ENCODE measurements around the gene SMAD1.

The SMAD1 gene

DNA sequence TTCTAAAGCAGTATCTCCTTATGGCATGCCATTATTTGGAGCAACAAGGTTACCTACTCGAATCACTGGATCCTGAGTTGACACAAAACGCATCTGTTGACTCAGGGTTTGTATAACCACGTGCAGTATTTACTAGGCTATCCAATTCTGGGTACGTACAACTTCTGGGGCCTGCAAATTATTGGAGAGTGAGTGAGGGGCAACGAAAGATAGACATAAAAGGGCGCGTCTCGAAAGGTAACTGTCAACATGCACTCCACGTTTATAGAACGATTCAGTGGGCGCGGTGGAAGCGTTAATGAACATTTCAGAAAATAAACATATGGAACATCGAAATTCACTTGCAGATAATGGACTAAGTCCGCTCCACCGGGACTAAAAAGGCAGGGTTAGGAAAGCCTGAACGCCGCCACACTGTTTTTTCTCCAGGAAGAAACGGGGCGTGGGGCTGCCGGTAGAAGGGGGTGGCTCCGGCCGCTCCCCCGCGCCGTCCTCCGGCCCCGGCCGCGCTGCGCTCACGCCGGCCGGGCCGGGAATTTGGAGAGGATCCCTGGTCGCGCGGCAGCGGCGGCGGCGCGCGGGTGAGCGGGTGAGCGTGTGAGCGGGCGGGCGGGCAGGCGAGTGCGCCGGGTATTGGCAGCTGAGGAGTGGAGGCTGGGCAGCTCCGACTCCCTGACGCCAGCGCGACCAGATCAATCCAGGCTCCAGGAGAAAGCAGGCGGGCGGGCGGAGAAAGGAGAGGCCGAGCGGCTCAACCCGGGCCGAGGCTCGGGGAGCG lies at the start of gene SMAD1:
SMAD1 (plus strand) TSS at position 690 of the 778 bp plus-strand sequence. CDS start 32,761 bp downstream, outside the sequence.
- no peak for DNase-seq

DNA sequence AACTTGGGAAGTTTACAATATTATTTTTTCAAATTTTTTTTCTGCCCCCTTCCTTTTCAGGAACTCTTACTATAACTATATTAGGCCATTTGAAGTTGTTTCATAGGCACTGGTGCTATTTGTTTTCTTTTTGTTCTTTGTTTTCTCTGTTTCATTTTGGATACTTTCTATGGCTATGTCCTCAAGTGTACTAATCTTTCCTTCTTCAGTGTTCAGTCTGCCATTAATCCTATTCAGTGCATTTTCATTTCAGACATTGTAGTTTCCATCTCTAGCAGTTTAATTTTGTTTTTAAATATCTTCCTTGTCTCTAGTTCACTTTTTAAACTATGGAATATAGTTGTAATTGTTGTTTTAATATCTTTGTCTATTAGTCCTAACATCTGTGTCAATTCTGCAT lies 48.0 kb upstream of the SMAD1 start:
- no peak for DNase-seq

DNA sequence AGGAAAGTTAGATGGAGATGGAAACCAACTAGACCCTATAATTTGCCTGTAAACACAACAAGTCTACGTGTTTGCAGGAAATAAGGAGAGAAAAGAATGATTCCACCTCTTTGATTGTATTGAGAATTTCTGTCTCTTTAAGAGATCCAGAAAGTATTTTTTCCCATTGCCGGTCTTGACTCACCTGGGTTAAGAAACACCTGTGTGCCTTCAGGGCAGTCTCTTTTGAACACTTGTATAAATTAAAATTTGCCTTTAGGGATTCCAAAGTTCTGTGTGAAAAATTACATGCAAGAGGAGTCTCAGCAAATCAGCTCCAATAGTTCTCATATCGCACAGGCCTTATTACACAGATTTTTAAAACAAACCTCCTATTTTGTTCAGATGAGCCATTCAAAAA lies 46.0 kb upstream of the SMAD1 start:
- DNase-seq: no peak

DNA sequence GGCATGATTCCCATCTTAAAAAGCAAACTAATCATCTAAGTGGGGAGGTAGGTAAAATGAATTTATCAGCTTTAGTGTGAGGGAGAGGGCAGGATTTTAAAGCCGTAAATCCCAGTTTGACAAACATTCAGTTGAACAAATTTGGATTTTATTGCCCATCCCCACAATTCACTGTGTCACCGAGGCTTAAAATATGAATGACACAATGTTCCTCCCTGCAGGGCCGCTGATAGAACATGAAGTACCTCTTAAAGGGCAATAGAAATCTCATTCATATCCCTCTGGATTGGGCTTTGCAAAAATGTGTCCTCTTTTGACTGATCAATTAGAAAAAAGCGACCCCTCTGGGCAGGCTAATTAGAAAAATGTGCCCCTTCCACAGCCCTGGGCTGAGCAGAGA lies 45.5 kb upstream of the SMAD1 start:
- DNase-seq: no peak

DNA sequence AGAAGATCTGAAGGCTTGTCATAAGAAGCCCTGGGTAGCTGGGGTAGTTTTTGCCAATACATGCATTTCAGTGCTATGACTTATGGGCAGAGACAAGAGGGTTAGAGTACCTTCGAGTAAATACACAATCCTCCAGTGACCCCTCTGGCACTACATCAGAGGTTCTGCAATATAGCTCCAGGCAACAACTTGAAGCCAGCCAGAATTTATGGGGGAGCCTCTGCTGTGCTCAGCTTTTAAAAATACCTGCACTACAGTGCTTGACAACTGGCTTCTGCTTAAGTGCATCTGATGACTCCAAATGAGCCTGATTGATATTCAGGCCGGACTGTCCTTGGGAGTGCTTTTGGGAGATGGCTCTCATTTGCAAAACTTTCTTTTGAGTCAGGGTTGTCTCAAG lies 44.9 kb upstream of the SMAD1 start:
- DNase-seq: no peak

DNA sequence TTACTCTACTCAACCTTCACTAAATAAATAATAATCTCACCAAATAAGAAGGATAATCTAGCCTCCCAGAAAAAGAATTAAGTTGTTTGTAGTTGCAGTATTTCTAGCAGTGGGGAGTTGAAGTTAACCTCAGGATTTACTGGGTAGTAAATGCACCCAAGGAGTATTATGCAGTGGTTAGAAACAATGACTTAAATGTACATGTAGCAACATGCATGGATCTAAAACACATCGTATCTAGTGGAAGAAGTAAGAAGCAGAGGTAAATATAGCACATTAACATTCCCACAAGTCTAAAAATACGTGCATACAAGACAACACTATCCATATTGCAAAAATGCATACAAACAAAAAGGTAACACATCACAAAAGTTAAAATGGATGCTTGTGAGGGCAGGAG lies 44.2 kb upstream of the SMAD1 start:
- no peak for DNase-seq

DNA sequence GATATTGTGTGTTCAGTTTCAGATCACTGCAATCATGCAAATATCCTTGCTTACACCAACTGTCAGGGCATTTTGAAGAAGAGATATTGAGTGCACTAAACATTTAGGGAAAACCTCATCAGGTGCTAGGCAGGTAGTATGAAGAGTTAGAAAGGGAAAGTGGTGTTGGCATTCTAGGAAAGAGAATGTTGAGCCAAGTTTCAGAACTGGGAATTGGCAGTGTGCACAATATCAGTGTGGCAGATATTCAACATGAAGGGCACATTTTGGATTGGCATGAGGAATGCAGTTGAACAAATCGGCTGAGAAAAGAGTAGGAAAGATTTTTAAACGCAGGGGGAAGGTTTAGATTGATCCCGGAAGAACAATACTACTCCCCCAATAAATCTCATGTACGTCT lies 43.4 kb upstream of the SMAD1 start:
- no peak for DNase-seq

DNA sequence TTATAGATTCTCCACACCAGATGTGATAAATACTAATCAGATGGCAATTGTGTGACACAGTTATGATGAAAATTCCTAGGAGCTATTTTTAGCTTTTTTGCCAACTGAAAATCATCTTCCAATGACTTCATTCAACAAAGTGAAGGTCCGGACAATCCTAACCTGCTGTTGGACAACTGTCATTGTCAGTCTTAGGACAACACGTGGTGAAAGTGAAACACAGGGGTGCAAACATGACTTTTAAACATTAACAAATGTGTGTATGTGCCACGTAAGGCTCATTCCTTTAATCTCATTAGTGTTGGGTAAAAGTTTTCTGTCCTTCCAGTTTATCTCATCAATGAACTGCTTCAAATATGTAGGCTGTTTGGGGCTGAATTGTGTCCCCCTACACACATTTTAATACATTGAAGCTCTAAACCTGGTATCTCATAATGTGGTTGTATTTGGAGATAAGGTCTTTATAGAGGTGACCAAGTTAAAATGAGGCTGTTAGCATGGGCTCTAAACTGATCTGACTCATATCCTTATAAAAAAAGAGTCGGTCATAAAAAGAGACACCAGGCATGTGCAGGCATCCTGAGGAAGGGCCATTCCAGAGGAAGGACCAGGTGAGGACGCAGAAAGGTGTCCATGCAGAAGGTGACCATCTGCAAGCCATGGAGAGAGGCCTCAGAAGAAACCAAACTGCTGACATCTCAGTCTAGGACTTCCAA lies 41.2 kb upstream of the SMAD1 start:
- DNase-seq: no peak

DNA sequence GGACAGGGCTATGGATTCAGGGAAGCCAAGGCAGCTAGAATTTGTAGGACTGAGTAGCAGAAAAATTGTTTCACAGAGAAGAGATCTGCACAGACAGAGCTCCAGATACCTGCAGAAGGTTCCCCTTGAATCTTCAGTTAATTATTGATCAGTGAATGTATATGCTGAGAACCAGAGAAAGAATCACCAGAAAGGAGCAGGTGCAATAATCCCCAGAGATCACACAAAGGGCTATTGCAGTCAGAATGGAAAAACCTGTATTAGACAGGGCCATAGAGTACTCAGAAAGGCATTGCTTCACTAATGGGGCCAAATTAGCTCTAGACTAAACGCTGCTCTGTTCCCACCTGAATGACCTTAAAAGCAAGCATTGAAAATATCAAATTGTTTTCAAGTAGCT lies 35.5 kb upstream of the SMAD1 start:
- no peak for DNase-seq

DNA sequence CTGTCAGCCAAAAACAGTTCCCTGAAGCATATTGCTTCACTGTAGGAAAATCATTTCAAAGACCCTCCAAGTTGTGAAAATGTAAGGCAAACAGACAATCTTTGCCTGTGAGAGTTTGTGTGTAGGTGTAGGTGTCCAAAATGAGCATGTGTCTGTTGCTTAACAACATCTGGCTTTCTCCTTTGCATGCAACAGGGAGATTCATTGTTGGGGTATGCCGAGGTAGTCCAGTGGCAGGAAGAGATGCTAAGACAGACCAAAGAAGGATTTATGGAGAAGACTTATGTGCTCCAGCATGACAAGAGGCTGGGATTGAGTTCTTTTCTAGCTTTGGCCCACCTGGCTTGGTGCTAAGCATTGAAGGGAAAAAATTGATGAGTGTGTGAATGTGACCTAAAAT lies 29.8 kb upstream of the SMAD1 start:
- no peak for DNase-seq

DNA sequence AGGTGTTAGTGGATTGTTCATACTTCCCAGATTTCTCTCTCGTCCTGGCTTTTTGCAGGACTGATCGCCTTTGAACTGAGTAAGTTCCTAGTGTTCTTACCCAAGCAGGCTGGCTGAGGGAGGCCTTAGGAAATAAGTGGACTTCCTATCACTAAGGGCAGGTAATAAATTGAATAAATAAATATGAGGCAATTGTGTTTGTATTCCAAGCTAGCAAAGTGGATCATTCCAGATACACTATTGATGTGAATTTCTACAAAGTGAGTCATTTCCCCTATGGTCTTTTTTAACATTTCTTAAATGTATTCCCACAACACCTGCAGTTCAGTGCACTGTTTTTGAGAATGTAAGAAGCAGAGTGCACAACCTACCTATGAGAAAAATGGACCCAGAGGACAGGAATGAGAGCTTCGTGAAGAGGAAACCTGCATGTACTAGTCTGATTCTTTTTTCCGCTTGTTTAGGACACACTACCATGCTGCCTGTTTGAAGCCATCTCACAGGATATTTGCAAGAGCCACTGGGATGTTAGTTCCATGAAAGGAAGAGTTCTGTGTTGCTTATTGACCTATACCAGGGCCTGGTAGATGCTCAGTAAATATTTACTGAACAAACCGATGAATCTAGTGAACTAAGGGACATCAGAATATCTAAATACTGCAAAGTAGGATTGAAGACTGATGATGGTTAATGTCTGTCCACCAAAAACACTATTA lies 29.0 kb upstream of the SMAD1 start:
- no peak for DNase-seq

DNA sequence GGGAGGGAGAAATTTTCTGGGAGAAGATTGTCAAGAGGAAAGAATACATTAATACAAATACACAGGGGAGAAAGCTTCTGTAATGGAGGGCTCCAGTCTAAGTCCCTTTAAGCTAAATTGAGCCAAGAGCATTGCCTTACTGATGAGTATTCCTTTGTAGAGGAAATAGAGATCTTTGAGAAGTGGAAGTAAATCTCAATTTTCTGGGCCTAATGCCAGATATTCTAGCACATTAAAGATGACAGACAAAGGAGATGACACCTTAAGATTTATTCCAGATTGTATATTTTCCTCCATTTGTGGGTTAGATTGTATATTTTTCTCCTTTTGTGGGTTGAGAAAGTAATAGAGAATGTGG lies 28.5 kb upstream of the SMAD1 start:
- no peak for DNase-seq

DNA sequence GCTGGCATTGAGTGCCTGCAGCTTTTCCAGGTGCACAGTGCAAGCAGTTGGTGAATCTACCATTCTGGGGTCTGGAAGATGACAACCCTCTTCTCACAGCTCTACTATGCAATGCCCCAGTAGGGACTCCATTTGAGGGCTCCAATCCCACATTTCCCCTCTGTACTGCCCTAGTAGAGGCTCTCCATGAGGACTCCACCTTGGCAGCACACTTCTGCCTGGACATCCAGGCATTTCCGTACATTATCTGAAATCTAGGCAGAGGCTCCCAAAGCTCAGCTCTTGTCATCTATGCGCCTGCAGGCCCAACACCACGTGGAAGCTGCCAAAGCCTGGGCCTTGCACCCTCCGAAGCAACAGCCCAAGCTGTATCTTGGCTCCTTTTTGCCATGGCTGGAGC lies 8.4 kb upstream of the SMAD1 start:
- DNase-seq: no peak

DNA sequence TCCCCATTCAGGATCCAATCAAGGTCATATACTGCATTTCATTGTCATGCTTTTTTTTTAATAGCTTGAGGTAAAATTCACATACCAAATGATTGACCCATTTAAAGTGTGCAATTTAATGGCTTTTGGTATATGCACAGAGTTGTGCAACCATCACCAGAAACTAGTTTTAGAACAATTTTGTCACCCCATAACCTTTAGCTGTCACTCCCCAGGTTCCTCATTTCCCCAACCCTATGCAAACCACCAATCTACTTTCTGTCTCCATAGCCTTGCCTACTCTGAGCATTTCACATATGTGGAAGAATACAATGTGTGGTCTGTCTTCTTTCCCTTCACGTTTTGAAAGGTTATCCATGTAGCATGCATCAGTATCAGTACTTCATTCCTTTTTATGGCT lies 1.4 kb upstream of the SMAD1 start:
- no peak for DNase-seq

DNA sequence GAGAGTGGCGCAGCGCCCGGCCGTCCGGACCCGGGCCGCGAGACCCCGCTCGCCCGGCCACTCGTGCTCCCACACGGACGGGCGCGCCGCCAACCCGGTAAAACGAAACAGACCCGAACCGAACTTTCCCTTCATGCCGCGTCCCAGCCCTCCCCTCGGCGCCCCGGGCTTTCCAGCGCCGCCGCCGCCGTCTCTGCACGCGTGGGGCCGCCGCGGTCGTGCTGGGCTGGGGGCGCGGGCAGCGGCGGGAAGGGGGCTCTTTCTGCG lies 222 bp downstream of the SMAD1 start:
- DNase-seq: no peak

DNA sequence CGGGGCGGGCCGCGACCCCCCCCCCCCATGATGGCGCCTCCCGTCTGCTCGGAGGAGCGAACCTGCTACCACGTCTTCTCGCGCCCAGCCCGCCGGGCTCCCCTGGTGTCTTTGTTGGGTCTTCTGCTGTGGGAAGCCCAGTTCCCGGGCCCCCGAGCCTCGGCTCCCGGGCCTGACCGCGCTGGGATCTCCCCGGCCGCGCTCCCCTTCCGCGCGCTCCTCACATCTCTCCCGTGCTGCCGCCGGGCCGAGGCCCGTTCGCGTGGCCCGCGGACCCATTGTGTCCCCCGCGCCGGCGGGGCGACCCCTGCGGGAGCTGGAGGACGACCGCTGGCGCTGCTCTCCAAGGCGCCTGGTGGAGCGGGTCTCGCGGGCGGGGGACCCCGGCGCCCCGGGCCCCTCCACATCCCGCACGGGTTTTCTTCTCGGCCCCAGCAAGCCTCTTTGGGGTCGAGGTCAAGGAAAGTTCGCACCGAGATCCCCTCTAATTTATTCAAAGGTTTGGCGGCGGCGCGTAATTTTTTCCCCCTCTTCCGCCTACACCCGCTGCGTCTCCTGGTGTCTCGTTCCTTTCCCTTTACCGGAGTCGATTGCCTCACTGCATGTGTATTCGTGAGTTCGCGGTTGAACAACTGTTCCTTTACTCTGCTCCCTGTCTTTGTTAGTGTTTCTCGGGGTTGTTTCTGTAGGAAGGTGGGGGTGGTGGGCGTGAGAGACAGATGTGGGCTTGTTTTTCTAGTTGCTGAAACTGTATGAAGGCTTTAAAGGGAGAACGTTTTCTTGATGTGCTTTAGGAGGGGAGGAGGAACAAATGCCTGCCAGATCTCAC lies 770 bp downstream of the SMAD1 start:
- DNase-seq: no peak

DNA sequence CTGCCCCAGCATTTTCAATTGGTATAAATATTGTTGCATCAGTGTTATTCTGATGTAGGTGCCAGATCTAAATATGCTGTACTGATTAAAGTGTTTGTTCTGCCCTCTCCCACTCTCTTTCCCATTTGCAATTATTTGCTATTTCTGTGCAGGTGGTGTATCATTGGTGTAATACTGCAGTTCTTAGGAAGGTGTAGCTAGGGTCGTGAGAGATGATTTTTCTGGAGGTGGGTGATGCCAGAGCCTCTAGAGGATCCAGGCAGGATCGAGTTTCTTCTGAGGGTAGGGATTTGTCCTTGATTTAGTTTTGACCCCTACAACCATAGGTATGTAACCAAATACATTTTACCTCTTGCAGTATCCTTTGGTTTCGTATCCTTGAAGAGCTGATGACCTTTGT lies 1.9 kb downstream of the SMAD1 start:
- no peak for DNase-seq

DNA sequence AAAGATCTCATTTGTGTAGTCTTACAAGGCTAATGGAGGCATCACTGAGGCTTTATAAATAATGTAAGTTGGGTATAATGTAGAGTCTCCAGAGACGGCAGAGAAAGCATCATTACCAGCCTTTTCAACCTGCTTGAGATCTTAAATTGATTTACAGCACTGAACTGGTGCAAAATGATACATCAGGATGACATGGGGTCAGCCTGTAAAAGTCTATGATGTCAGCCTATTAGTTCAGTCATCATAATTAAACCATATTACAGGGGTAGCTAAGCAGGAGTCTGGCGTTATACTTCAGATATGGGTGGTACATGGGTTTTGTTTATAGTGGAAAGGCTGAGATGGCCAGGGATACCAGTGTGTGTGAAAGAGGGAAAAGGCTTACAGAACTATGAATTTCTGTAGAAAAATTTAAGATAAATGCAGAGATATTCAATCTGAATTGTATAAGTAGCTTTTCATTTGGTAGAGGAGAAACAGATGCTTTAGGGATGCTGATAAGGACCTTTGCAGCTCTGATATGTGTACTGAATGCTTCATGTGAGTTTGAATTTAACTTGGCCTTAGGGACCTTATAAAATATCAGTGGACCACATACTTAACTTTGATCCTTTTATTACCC lies 2.7 kb downstream of the SMAD1 start:
- no peak for DNase-seq

DNA sequence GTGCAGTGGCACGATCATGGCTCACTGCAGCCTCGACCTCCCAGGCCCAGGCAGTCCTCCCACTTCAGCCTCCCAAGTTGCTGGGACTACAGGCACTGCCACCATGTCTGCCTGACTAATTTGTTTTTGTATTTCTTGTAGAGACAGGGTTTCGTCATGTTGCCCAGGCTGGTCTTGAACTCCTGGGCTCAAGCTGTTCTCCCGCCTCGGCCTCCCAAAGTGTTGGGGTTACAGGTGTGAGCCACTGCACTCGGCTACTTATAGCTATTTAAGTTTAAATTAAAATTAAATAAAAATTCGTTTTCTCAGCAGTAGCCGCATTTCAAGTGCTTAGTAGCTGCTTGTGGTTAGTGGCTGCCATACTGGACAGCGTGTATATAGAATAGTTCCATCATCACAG lies 3.5 kb downstream of the SMAD1 start:
- no peak for DNase-seq

DNA sequence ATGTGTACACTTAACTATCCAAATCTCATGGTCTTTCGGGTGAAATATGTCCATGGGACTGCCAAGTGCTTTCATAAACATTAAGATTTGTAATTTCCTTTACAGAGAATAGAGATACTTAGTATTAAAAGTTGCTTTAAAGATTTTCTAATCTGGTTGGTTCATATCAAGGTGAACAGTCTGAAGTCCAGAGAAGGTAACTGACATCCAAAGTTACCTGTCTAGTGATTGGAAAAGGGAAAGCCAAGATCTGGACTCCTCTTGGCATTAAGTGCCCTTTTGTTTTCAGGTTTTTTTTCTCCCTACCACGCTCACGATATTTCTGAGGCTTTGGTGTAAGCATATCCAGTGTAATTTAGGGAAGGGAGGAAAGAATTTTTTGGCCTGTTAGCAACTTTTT lies 5.0 kb downstream of the SMAD1 start:
- DNase-seq: no peak

DNA sequence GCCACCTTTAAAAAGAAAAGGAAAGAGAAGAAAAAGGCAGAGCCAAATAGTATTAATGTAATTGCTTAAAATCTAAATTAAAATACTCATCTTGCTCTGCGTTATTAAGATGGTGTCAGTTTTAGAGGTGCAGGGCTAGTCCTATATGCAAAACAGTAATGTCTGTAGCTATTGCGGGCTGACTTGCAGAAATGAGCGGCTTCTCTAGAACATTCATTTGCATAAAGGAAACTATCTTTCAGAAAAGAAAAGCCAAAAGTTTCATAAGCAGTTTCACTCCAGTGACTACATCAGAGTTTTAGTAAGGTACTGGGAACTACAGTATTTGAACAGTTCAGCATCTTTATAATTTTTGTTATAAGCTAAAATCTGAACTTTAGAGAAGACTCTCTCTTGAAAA lies 6.0 kb downstream of the SMAD1 start:
- DNase-seq: no peak

DNA sequence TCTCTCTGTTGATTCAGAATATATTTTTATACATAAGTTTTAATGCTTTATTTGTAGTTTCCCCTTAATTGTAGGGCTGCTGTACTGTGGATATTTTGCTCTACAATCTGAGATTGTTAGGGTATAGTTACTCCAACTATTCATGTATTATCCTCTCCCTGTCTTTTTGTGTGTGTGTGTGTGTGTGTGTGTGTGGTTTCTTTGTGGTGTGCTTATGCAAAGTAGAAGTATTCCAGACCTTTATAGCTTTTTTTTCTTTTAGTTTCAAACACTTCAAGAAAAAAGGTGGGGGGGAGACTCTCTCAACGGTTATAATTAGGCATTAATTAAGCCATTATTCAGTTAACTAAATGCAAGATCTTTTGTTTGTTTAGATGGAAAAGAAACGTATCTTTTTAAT lies 6.7 kb downstream of the SMAD1 start:
- DNase-seq: no peak

DNA sequence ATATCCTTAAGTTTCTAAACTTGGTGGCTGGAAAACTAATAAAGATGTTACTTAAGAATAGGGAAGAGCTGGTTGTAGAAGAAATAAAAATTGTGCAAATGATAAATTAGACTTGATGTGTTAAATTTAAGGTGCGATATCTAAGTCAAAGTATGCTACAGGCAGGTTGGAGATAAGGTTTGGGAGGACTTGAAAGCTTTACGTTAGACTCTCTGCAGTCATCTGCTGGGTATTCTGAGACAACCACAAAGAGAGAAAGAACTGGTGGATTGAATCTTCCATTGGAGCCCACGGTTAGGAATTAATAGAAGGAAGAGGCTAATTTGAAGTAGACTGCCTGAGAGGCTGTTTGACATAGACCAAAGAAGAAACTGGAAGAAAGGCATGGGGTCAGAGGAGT lies 7.9 kb downstream of the SMAD1 start:
- no peak for DNase-seq

Data from NK-92 treated with Interleukin-12 subunit alpha and Interleukin-12 subunit beta, amount 100 ng/mL, for 24 hours (cell line).